ENCODE data around the gene OR14A2.
"Not testable (repeated sequence)": the region's sequence is repeated elsewhere in the genome, so short reads cannot be mapped to it uniquely, and the experiment has no call there.

OR14A2 gene

GRCh38 chr1:247748041-247748440 is at the start of gene OR14A2:
Gene OR14A2, minus strand, starts transcription at chr1:247748141.
- Histone ChIP-seq H3K4me3 (no peak within 1 kb of the TSS), H3K4me1 (no peaks in the 10 kb centered on the region), H3K9me3 (peaks cover 14% of the 10 kb centered on the region; the same call in 1 of the 2 replicates), H3K27me3 (no peaks in the 10 kb centered on the region), H3K36me3 (no peaks in the 10 kb centered on the region), H3K4me2 (no peak within 1 kb of the TSS), H4K20me1 (no peaks in the 10 kb centered on the region), H3K9ac (no peak within 1 kb of the TSS), H3K27ac (no peak within 1 kb of the TSS)
- TF ChIP-seq Cebpa-rat (IDR thresholded peaks at IDR 0.05): no peak

GRCh38 chr1:247797518-247797917 is 49.6 kb upstream of the OR14A2 start:
- H3K36me3 ChIP-seq: no peaks in the 10 kb centered on the region
- no peaks in the 10 kb centered on the region for H3K4me1 ChIP-seq
- no peaks in the 10 kb centered on the region for H4K20me1 ChIP-seq
- TF ChIP-seq Cebpa-rat (IDR thresholded peaks at IDR 0.05): no peak
- H3K9me3 ChIP-seq: peaks cover 17% of the 10 kb centered on the region; the same call in 1 of the 2 replicates
- H3K27me3 ChIP-seq: no peaks in the 10 kb centered on the region
- H3K9ac ChIP-seq: no peak overlapping the region
- no peak overlapping the region for H3K4me3 ChIP-seq
- H3K27ac ChIP-seq: no peak overlapping the region
- H3K4me2 ChIP-seq: no peak overlapping the region

GRCh38 chr1:247769603-247770002 is 21.7 kb upstream of the OR14A2 start:
- H3K9ac ChIP-seq: no peak overlapping the region
- no peaks in the 10 kb centered on the region for H3K9me3 ChIP-seq
- no peaks in the 10 kb centered on the region for H4K20me1 ChIP-seq
- H3K4me2 ChIP-seq: no peak overlapping the region
- H3K4me3 ChIP-seq: no peak overlapping the region
- no peaks in the 10 kb centered on the region for H3K36me3 ChIP-seq
- no peaks in the 10 kb centered on the region for H3K4me1 ChIP-seq
- TF ChIP-seq Cebpa-rat (IDR thresholded peaks at IDR 0.05): no peak
- H3K27ac ChIP-seq: no peak overlapping the region
- H3K27me3 ChIP-seq: no peaks in the 10 kb centered on the region

GRCh38 chr1:247760456-247760855 is 12.5 kb upstream of the OR14A2 start, which contains the start of gene OR1C1:
Gene OR1C1, minus strand, starts transcription at chr1:247760556. Its CDS starts 2,150 bp downstream, at chr1:247758406.
- no peak within 1 kb of the TSS for H3K27ac ChIP-seq
- H3K9me3 ChIP-seq: no peaks in the 10 kb centered on the region
- TF ChIP-seq Cebpa-rat (IDR thresholded peaks at IDR 0.05): no peak
- no peak within 1 kb of the TSS for H3K4me3 ChIP-seq
- no peak within 1 kb of the TSS for H3K4me2 ChIP-seq
- no peaks in the 10 kb centered on the region for H3K27me3 ChIP-seq
- H3K4me1 ChIP-seq: no peaks in the 10 kb centered on the region
- no peak within 1 kb of the TSS for H3K9ac ChIP-seq
- no peaks in the 10 kb centered on the region for H4K20me1 ChIP-seq
- no peaks in the 10 kb centered on the region for H3K36me3 ChIP-seq

GRCh38 chr1:247754311-247754710 is 6.4 kb upstream of the OR14A2 start:
- H3K27me3 ChIP-seq, H4K20me1 ChIP-seq, H3K4me1 ChIP-seq, H3K9ac ChIP-seq, H3K27ac ChIP-seq, H3K4me2 ChIP-seq, H3K36me3 ChIP-seq, H3K4me3 ChIP-seq: not testable (repeated sequence)
- H3K9me3 ChIP-seq: peaks cover 14% of the 10 kb centered on the region; the same call in 1 of the 2 replicates

- Histone ChIP-seq H3K4me3 (no peak overlapping the region), H3K9me3 (peaks cover 14% of the 10 kb centered on the region; the same call in 1 of the 2 replicates), H3K27me3 (no peaks in the 10 kb centered on the region), H3K4me2 (no peak overlapping the region), H3K27ac (no peak overlapping the region), H3K4me1 (no peaks in the 10 kb centered on the region), H3K36me3 (no peaks in the 10 kb centered on the region), H4K20me1 (no peaks in the 10 kb centered on the region), H3K9ac (no peak overlapping the region)
- TF ChIP-seq Cebpa-rat (IDR thresholded peaks at IDR 0.05): no peak
Observed at GRCh38 chr1:247749870-247750269, 1.9 kb upstream of the OR14A2 start.

GRCh38 chr1:247747616-247748015 is 325 bp downstream of the OR14A2 start:
- no peak overlapping the region for H3K9ac ChIP-seq
- H3K4me2 ChIP-seq: no peak overlapping the region
- no peak for TF ChIP-seq Cebpa-rat (IDR thresholded peaks at IDR 0.05)
- no peak overlapping the region for H3K4me3 ChIP-seq
- H3K27me3 ChIP-seq: no peaks in the 10 kb centered on the region
- H3K4me1 ChIP-seq: no peaks in the 10 kb centered on the region
- no peak overlapping the region for H3K27ac ChIP-seq
- H3K36me3 ChIP-seq: no peaks in the 10 kb centered on the region
- peaks cover 14% of the 10 kb centered on the region; the same call in 1 of the 2 replicates for H3K9me3 ChIP-seq
- H4K20me1 ChIP-seq: no peaks in the 10 kb centered on the region

GRCh38 chr1:247746391-247746935 is 1.5 kb downstream of the OR14A2 start:
- H4K20me1 ChIP-seq: no peaks in the 10 kb centered on the region
- H3K4me3 ChIP-seq: no peak overlapping the region
- no peaks in the 10 kb centered on the region for H3K27me3 ChIP-seq
- H3K9me3 ChIP-seq: peaks cover 14% of the 10 kb centered on the region; the same call in 1 of the 2 replicates
- no peak for TF ChIP-seq Cebpa-rat (IDR thresholded peaks at IDR 0.05)
- no peak overlapping the region for H3K4me2 ChIP-seq
- no peak overlapping the region for H3K27ac ChIP-seq
- no peaks in the 10 kb centered on the region for H3K36me3 ChIP-seq
- no peak overlapping the region for H3K9ac ChIP-seq
- no peaks in the 10 kb centered on the region for H3K4me1 ChIP-seq

GRCh38 chr1:247742215-247742760 is 5.7 kb downstream of the OR14A2 start:
- not testable (repeated sequence) for H3K27me3 ChIP-seq, H3K4me3 ChIP-seq, H3K4me1 ChIP-seq, H3K9me3 ChIP-seq, H3K4me2 ChIP-seq, H3K27ac ChIP-seq, H3K36me3 ChIP-seq, H3K9ac ChIP-seq, H4K20me1 ChIP-seq

GRCh38 chr1:247741756-247742155 is 6.2 kb downstream of the OR14A2 start:
- H3K4me1 ChIP-seq: no peaks in the 10 kb centered on the region
- H3K27me3 ChIP-seq: no peaks in the 10 kb centered on the region
- no peaks in the 10 kb centered on the region for H3K36me3 ChIP-seq
- no peak overlapping the region for H3K4me2 ChIP-seq
- no peak overlapping the region for H3K27ac ChIP-seq
- no peak overlapping the region for H3K9ac ChIP-seq
- H3K4me3 ChIP-seq: no peak overlapping the region
- no peaks in the 10 kb centered on the region for H4K20me1 ChIP-seq
- H3K9me3 ChIP-seq: no peaks in the 10 kb centered on the region
- no peak for TF ChIP-seq Cebpa-rat (IDR thresholded peaks at IDR 0.05)

GRCh38 chr1:247740721-247741120 is 7.2 kb downstream of the OR14A2 start:
- Histone ChIP-seq H3K27me3 (no peaks in the 10 kb centered on the region), H3K4me1 (no peaks in the 10 kb centered on the region), H3K4me2 (no peak overlapping the region), H4K20me1 (no peaks in the 10 kb centered on the region), H3K36me3 (no peaks in the 10 kb centered on the region), H3K27ac (no peak overlapping the region), H3K9me3 (no peaks in the 10 kb centered on the region), H3K4me3 (no peak overlapping the region), H3K9ac (no peak overlapping the region)
- no peak for TF ChIP-seq Cebpa-rat (IDR thresholded peaks at IDR 0.05)

Data from BLaER1 (cell line).